GM18505 (cell line): ENCODE data around the gene GARIN5A.

Experiments
- ATAC-seq: cut with Tn5 transposase; IDR thresholded peaks from one replicate; pipeline ENCODE4 v1.9.1; 2021; ENCODE audit not compliant: unreplicated experiment
- POLR2A ChIP-seq: IDR thresholded peaks from 4 replicates; pipeline ENCODE4 v1.6.1; 2011; ENCODE audit warnings: borderline replicate concordance; ENCODE audit not compliant: insufficient read depth, insufficient read length; ENCODE audit errors: extremely low read depth

The GARIN5A gene

DNA sequence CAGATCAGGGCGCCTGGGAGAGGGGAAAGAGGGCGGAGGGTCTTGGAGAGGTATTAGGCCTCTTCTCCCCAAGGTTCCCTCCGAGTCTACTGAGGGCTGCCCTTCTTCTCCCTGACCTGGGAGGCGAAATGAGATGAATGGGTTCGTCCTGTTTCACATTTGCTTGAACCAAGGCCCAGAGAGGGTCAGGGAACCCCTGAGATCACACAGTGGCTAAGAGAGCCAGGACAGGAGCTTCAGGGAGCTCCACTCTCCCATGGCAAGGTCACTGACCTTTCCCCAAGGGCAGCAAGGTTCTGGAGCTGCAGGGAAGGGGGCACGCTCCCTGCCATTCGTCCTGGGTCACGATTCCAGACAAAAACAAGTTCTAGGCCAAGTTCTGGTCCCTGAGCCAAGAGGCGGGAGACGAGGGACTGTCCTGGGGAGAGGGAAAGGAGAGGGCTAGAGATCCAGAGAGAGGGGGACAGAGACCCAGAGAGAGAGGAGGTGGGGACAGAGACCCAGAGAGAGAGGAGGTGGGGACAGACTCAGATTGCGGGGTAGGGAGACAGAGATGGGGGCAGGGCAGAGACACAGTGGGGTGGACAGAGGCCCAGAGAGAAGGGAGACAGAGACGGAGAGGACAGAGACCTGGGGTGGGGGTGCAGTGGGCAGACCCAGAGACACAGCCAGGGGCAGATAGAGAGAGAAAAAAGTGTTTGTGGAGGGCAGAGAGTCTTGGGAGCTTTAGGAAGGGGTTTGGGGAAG lies 36.5 kb upstream of the GARIN5A start:
- no peak for ATAC-seq
- no peak for TF ChIP-seq POLR2A

DNA sequence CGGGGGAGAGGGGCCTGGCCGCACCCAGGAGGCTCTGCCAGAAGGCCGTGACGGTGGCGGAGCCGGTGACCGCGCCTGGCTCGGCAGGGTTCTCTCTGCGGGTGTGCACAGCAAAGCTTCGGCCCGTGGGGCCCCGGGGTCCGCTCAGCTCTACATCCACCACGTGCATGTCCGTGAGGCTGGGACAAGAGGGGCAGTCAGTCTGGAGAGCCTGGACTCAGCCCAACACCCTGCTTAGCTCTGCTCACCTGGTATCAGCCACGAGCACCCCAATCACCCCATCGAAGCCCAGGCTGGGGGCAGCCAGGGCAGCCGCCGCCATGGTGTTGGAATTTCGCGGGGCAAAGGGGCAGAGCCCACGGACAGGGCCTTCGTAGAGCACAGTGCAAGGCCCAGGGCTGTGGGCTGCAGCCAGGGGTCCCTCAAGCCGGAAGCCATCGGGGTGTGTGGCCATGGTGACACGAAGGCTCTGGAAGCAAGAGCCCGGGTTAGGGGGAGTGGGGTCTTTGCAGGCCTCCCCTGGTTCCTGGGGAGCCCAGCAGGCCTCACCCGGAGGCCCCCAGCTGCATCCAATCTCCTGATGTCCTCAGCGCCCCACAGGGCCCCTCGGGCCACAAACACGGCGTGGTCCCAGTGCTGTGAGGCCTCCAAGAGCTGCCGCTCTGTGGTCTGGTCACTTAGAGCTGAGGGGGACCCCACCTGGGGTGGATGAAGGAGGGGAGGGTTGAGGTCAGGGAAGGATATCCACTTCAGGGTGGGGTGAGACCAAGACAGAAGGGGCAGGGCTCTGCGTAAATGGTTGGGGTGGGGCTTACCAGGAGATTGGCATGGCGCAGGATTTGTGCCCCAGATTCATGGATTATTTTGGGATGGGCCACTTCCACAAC lies 35.7 kb upstream of the GARIN5A start:
- no peak for TF ChIP-seq POLR2A
- no peak for ATAC-seq

DNA sequence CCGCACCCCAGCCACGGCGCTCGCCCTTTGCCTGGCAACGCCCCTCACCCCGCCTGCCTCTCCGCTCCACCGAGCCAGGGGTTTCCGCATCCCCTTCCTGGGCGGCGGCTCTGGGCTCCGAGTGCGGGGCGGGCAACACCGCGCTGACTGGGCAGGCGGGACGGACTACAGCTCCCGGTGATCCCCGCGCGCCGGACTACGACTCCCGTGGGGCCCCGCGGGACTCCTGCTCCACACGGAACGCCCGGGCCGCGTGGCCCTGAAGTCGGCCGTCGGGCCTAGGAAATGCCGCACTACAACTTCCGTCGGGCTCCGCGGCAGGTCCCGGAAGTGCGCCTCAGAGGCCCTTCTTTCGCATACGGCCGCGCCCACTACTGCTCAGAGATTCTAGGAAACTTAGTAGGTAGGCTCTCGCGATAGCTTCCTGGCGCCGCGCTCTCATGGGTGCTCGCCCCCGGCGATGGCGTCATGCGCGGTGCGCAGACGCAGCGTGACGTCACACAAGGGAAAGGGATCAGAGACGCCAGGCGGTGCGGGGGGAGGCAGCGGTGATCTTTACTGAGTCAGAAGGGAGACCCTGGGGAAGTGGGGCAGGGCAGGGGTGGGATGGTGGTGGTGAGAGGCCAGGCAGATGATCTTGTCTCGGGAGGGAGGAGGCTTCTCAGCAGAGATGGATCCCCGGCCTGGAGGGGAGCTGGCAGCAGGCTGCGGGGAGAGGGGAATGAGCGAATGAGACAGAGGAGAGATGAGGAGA lies 34.6 kb upstream of the GARIN5A start, which contains the start of gene JOSD2:
TSS of gene JOSD2 (minus strand) at position 123 of the 754 bp plus-strand sequence. CDS start 760 bp downstream, outside the sequence.
- peak; percentile 47 for TF ChIP-seq POLR2A
- ATAC-seq: peak; percentile 83

DNA sequence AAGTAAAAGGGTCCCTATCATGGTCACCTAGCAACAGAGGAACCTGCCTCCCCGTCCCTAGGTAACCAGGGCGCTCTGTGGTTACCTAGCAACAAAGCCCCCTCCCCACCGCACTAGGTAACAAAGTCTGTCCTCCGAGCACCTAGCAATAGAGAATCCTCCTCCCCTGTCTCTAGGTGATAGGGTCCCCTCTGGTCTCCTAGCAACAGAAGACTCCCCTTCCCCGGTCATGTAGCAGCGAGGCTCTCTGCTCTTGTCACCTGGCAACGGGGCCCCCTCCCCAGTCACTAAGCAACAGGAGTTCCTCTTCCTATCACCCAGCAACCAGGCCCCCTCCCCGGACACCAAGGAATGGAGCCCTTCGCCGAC lies 34.0 kb upstream of the GARIN5A start:
- ATAC-seq: no peak
- TF ChIP-seq POLR2A: no peak

DNA sequence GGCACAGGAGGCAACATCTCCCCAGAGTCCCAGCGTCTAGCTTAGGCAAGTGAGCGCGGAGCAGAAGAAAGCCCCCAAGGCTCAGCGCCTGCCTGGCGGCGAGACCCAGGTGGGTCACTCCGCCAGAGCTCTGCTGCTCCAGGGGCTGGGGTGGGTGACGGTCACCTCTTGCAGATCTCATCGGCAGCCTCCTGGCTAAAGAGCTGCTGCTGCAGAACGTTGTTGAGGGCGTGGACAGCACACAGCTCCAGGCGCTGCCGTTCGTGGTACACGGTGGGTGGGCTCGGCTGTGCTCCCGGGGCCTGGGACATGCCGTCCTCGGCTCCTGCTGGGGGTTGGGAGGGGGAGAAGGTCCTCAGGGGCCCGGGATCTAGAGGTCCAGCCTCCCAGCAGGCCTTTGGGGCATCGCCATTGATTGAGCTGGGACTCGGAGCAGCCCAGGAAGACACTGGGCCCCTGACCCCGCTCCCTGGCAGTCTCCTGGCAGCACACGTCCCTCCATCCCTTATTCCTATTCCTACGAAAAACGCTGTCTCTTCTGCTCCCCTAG lies 33.5 kb upstream of the GARIN5A start:
- no peak for ATAC-seq
- no peak for TF ChIP-seq POLR2A

DNA sequence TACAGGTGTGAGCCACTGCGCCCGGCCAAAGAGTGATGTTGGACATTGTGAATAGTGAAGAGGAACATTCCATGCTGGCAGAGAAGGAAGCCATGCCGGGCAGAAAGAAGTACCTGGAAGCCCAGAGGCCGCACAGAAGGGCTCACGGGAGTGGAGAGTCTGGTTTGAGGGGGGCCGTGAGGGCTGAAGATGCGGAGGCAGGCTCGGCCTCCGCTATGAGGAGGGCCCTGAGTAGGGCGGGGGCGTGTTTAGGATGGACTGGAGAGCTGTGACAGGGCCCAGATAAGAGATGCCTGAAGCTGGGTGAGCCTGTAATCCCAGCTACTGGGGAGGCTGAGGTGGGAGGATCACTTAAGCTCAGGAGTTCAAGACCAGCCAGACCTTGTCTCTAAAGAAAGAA lies 32.7 kb upstream of the GARIN5A start:
- no peak for ATAC-seq
- no peak for TF ChIP-seq POLR2A

DNA sequence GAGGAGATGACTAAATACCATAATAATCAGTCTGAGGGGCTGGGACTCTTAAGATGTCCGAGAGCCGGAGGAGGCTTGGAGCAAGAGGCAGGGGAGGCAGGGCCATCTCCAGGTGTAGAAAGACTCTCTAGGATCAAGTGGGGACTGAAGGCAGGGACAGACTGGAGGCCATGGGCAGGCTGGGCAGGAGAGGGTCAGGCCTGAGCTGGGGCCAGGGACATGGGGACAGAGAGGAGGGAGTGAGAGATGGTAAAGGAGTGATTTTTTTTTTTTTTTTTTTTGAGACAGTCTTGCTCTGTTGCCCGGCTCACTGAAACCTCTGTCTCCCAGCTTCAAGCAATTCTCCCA lies 32.2 kb upstream of the GARIN5A start:
- ATAC-seq: no peak

DNA sequence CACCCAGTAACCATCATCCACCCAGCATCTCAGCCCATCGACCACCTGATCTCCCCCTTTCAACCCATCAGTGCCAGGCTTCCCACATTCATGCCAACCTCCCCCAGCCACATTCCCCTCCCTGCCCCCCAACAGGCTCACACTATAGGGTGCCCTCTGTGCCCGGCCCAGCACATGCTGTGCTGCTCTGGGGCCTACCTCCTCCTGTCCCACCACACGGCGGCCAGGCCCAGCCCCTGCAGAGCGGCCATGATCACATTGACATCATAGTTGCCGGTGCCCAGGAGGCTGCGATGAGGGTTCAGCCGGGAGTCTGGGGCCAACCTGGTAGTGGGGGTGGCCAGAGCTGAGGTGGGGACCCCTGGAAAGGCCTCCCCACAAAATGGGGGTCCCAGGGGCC lies 30.7 kb upstream of the GARIN5A start:
- no peak for ATAC-seq
- TF ChIP-seq POLR2A: no peak

More for the DNA sequence above, 32.2 kb upstream of the GARIN5A start:
- TF ChIP-seq POLR2A: no peak

DNA sequence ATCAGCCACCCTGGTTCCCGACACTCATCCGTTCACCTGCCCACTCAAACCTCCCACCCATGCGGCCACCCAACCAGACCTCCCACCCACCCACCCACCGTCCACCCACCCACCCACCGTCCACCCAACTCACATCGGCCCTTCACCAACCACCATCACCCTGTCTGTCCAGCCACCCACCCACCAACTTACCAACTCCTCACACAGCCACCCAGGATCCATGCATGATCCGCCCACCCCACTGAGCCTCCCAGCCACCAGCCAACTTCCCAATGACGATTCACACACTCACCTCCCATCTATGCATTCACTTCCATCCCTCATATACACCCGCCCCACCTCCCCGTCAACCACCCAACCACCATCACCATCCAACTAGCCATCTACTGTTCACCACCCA lies 30.1 kb upstream of the GARIN5A start:
- no peak for TF ChIP-seq POLR2A
- ATAC-seq: no peak

DNA sequence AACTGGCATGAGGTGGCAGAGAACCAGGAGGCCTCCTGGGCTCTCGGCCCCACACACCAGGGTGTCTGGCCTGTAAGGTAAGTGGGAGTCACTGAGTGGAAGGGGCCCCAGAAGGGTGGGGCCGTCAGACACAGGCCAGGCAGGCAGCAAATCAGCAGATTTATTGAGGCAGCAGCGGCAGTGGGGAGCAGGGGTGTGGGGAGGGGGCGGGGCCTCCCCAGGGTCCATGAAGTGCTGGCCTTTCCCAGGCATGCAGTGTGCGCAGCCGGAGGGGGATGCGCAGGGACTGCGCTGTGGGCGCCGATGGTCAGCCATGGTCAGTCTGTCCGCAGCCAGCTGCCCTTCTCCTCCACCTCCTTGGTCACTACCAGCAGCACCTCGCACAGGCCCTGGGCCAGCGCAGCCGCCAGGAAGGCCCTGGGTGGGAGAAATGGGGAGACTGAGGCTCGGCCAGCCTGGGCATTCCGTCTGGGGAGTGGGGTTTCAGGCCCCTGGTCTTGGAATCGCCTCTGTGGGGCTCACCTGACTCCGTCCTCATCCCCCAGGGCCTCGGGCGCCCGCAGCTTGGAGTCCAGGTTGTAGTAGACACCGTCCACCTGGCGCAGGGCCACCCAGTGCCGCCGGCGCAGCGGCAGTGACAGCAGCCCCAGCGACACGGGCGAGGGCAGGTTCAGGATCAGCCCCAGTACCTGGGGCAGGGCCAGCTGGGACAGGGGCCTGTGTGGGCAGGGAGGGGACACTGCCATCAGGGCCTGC lies 29.4 kb upstream of the GARIN5A start:
- no peak for TF ChIP-seq POLR2A
- ATAC-seq: no peak

DNA sequence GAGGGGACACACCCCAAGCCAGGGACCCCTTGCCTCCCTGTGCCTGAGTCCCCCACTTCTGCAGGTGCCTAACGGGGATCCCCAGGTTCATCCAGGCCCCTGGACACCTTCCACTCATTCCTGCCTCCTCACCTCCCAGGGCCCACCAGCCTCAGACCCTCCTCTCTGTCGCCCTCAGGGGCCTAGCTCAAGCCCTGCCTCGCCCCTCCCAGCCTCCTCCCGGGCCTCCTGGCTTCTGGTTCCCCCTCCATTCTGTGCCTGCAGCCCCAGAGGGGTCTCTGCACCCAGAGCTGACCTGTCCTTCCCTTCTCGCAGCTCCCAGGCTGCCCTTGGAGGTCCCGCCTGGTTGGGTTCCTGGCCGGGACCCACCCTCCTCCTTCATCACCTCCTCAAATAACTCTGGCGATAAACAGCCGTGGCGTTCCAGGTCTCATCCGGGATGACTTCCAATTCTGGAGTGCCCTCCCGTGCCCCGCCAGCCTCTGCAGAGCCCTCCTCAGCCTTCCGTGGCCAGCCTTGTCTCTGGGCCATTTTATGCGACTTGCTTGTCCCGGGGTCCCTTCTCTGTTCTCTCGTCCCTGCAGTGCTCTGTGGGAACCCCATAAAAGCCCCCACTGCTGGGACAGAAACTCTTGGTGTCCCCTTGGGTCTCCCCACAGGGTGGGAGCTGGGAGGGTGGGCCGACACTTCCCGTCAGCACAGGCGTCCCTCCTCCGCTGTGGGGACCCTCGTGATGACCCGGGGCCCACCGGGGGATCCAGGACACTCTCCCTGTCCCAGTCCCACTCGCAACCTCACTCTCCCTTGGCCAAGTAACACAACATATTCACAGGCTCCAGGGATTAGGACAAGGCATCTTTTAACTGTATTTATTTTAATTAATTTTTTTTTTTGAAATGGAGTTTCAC lies 25.2 kb upstream of the GARIN5A start:
- no peak for ATAC-seq
- no peak for TF ChIP-seq POLR2A
